ENCODE results near the gene PHTF2. TPM values are rescaled to one million over a fixed set of nuclear protein-coding genes. Genes with fewer than 3 reads are reported as not detected.

Gene PHTF2
- total RNA-seq, 2 experiments from 2014 or later: 70.4 to 71.7 TPM

DNA sequence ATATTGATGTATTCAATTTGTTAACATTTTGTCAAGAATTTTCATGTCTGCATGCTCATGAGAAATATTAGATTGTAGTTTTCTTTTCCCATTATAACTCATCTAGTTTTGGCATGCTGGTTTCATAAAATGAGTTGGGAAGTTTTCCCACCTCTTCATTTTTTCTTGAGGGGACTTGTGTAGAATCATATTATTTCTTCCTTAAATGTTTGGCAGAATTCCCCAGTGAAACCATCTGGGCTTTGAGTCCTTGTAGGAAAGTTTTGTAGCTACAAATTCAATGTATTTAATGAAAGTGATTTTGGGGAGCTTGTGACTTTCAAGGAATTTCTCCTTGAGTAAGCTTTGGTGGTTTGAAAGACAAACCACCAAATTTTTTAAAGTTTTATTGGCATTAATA is 173.2 kb downstream of the PHTF2 start:
- no peak overlapping the region for H3K27ac Mint-ChIP-seq
- no peaks in the 10 kb centered on the region for H3K27me3 Mint-ChIP-seq

DNA sequence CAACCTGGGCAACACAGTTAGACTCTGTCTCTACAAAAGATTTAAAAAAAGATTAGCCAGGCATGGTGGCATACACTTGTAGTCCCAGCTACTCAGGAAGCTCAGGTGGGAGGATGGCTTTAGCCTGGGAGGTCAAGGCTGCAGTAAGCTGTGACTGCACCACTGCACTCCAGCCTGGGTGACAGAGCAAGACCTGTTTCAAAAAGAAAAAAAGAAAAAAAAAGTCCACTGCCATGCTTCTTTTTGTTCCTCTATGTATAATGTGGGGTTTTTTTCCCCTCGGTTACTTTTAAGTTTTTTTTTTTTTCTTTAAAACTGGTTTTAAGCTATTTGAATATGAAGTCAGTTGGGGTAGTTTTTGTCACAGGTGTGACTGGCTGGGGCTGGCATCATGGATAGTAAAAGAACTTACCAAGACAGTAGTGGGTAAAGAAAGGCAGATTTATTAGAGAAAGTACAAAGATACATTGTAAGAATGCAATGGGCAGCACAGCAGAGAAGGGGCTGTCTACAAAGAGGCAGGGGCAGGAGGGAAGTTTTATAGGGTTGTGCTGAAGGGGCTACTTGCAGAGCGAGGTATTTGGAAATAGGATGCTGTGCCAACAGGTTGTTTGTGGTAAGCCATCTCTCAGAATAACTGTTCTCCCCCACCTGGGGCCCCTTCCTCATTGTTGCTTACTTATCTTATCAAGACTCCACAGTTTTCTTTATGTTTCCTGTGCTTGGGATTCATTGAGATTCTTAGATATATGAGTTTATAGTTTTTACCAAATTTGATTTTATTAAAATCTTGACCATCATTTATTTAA is 177.3 kb downstream of the PHTF2 start:
- Mint-ChIP-seq H3K4me1 (peaks cover 4% of the 10 kb centered on the region), H3K27ac (no peak overlapping the region), H3K27me3 (peaks cover 4% of the 10 kb centered on the region), H3K4me3 (no peak overlapping the region), H3K9me3 (no peaks in the 10 kb centered on the region), H3K36me3 (ENCODE audit: low read depth) (peaks cover 10% of the 10 kb centered on the region)
- ChIA-PET CTCF (interaction anchor here (1.5 kb wide), 1 partner anchor 324 kb away, joined by 3 read pairs; no protein-coding TSS in a partner anchor), POLR2A (no interaction called here)
- DNase-seq: no peak

More for the DNA sequence above, 173.2 kb downstream of the PHTF2 start:
- POLR2A ChIA-PET: no interaction called here
- Mint-ChIP-seq H3K9me3 (no peaks in the 10 kb centered on the region), H3K36me3 (ENCODE audit: low read depth) (peaks cover 5% of the 10 kb centered on the region), H3K4me3 (no peak overlapping the region), H3K4me1 (peaks cover 3% of the 10 kb centered on the region)
- CTCF ChIA-PET: interaction anchor here (1.3 kb wide), 1 partner anchor 48 kb away, joined by 3 read pairs; no protein-coding TSS in a partner anchor
- DNase-seq: no peak

DNA sequence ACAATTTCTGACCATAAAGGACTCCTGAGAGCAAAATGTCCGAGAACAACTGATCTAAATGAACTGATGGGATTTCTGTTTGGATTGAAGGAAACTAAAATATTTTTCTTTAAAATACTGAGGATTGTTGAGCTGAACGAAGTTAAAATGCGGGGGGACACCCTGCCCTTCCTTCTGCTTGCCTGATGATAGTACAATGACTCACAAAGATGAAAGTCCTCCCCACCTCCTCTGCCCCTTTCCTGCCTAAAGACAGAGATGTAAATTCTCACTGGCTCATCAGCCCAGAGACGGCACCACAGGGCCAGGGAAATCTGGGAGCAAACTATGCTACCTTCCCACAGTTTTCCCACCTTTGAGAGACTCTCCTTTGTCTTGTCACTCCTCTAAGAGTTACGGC is 180.6 kb downstream of the PHTF2 start:
- no peaks in the 10 kb centered on the region for H3K9me3 Mint-ChIP-seq
- H3K27ac Mint-ChIP-seq: no peak overlapping the region
- peaks cover 13% of the 10 kb centered on the region for H3K36me3 Mint-ChIP-seq (ENCODE audit: low read depth)
- POLR2A ChIA-PET: no interaction called here
- H3K4me1 Mint-ChIP-seq: peaks cover 25% of the 10 kb centered on the region
- peaks cover 4% of the 10 kb centered on the region for H3K27me3 Mint-ChIP-seq
- H3K4me3 Mint-ChIP-seq: no peak overlapping the region
- CTCF ChIA-PET: no interaction called here
- DNase-seq: no peak

DNA sequence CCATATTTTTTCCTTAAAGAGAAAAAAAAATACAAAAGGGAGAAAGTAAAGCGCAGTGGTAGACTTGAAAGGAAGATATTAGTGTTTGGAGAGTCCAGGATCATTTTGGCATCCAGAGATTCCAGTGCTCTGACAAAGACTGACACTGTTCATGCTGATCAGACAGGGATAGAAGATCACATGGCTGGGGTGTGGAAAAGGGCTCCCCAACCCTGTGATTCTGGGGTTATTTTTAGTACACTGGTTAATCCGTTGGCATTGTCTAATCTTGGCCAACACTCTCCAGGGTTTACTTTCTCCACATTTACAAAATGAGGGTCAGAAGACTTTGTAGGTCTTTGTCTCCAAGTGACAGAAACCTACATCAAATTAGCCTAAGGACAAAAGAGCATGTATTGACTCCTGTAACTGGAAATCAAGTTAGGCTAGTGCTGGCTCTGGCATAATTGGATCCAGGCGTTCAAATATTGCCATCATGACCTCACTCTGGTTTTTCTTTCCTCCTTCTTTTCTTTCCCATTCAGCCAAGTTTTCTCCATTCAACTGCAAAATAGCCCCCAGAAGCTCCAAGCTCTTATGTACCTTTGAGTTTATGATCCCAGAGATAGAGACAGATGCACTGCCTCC is 181.6 kb downstream of the PHTF2 start:
- Mint-ChIP-seq H3K4me3 (no peak overlapping the region), H3K4me1 (peaks cover 25% of the 10 kb centered on the region), H3K27me3 (peaks cover 4% of the 10 kb centered on the region), H3K36me3 (ENCODE audit: low read depth) (peaks cover 13% of the 10 kb centered on the region), H3K27ac (no peak overlapping the region), H3K9me3 (no peaks in the 10 kb centered on the region)
- POLR2A ChIA-PET: no interaction called here
- CTCF ChIA-PET: no interaction called here
- no peak for DNase-seq

DNA sequence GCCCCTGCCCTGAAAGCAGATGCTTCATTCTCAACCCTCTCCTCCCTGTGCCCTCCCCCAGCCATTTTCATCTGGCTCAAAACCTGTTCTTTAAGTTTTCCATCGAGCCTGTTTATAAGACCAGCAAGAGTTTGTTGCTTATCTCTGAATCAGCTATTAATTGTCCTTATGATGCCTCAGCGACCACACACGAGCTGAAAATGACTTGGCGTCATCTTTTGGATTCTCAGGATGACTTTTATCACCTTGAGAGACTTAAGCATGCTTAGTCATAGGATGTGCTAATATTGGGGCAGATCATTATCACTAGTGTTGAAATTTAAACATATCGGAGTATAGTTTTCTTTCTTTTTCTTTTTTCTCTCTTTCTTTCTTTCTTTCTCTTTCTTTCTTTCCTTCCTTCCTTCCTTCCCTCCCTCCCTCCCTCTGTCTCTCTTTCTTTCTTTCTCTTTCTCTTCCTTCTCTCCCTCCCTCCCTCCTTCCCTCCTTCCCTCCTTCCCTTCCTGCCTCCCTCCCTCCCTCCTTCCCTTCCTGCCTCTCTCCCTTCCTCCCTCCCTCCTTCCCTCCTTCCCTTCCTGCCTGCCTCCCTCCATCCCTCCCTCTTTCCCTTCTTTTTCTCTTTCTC is 184.5 kb downstream of the PHTF2 start:
- Mint-ChIP-seq H3K9me3 (no peaks in the 10 kb centered on the region), H3K4me1 (peaks cover 21% of the 10 kb centered on the region), H3K27ac (no peak overlapping the region), H3K36me3 (ENCODE audit: low read depth) (peaks cover 9% of the 10 kb centered on the region), H3K4me3 (peak overlapping the region; percentile 21), H3K27me3 (peaks cover 9% of the 10 kb centered on the region)
- POLR2A ChIA-PET: interaction anchor here (0.6 to 0.9 kb wide), 3 partner anchors 22 to 70 kb away, joined by 3 read pairs; no protein-coding TSS in a partner anchor
- DNase-seq: peak; percentile 57
- CTCF ChIA-PET: interaction anchor here (0.7 kb wide), 1 partner anchor 94 kb away, joined by 4 read pairs; no protein-coding TSS in a partner anchor

DNA sequence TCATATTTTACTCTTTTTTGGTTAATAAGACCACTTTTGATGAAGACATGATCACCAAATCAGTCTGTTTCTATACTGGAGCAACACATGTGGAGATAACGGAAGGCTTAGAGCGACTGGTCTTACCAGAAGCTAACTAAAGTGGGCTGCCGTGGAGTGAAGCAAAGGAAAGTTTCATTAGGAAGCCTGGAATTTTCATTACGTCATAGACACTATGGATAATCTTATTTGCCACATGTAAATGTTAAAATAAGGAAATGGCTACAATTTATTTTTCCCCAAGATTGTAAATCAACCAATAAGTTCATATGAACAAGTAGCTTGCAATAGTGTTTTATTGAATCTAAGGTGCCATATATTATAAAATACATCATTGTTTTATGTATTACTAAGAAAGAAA is 185.4 kb downstream of the PHTF2 start:
- H3K4me1 Mint-ChIP-seq: peaks cover 21% of the 10 kb centered on the region
- H3K27ac Mint-ChIP-seq: no peak overlapping the region
- peaks cover 9% of the 10 kb centered on the region for H3K36me3 Mint-ChIP-seq (ENCODE audit: low read depth)
- no peak overlapping the region for H3K4me3 Mint-ChIP-seq
- no peak for DNase-seq
- peaks cover 12% of the 10 kb centered on the region for H3K27me3 Mint-ChIP-seq
- CTCF ChIA-PET: no interaction called here
- no peaks in the 10 kb centered on the region for H3K9me3 Mint-ChIP-seq
- POLR2A ChIA-PET: interaction anchor here (0.7 kb wide), 1 partner anchor 36 kb away, joined by 3 read pairs; no protein-coding TSS in a partner anchor

DNA sequence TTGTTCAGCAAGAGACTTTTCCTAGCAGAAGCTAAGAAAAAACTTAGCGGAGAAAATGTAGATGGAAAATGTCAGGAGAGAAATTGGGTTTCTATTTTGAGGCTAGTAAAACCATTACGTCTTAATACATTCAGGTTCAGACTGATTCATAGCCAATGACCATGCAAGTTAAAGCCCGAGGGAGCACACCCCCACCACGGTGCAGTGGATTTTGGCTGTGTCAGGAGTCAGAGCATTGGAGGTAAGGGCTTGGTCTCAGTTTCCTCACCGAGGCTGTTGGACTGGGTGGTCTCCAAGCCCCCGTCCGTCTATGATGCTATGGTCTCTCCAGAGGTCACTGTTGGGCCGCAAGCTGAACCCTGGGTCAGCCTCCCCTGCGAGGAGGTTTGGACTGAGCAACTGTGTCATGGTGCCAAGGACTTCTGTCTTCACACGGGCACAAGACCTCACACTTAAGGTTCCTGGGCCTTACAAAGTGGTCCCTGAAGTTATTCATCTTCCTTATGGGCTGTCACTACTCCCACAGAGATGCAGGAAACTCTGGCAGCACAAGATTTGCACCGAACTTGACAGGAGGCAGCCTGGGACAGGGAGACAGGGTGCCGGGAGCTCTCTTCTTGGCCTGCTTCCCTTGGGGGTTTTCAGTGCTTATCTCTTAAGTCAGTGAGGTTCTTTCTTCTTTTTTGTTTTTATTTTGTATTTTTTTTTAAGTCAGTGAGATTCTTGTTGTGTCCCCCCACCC is 186.8 kb downstream of the PHTF2 start:
- H3K4me3 Mint-ChIP-seq: no peak overlapping the region

DNA sequence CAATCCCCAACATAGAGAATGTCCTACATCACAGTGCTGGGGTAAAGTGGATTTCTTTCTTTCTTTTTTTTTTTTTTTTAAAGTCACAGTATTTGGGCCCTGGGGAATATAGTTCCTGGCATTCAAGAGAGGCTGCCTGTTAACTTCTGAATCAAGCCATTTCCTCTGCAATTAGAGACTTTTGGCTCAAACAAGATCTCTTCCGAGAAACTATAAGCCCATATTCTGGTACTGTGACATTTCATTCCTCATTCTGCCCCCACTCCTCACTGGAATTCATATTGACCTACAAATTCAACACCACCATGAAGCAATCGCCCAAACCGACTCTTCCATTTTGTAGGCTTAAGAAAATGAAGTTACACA is 187.4 kb downstream of the PHTF2 start:
- ChIA-PET POLR2A (no interaction called here), CTCF (no interaction called here)
- Mint-ChIP-seq H3K9me3 (no peaks in the 10 kb centered on the region), H3K4me1 (peaks cover 22% of the 10 kb centered on the region), H3K4me3 (no peak overlapping the region), H3K27ac (no peak overlapping the region), H3K27me3 (peaks cover 9% of the 10 kb centered on the region), H3K36me3 (ENCODE audit: low read depth) (peaks cover 2% of the 10 kb centered on the region)
- no peak for DNase-seq

More for the DNA sequence above, 186.8 kb downstream of the PHTF2 start:
- H3K9me3 Mint-ChIP-seq: no peaks in the 10 kb centered on the region
- no peak overlapping the region for H3K27ac Mint-ChIP-seq
- no peak for DNase-seq
- CTCF ChIA-PET: no interaction called here
- H3K27me3 Mint-ChIP-seq: peaks cover 12% of the 10 kb centered on the region
- H3K36me3 Mint-ChIP-seq (ENCODE audit: low read depth): peaks cover 6% of the 10 kb centered on the region
- POLR2A ChIA-PET: no interaction called here
- H3K4me1 Mint-ChIP-seq: peaks cover 22% of the 10 kb centered on the region

DNA sequence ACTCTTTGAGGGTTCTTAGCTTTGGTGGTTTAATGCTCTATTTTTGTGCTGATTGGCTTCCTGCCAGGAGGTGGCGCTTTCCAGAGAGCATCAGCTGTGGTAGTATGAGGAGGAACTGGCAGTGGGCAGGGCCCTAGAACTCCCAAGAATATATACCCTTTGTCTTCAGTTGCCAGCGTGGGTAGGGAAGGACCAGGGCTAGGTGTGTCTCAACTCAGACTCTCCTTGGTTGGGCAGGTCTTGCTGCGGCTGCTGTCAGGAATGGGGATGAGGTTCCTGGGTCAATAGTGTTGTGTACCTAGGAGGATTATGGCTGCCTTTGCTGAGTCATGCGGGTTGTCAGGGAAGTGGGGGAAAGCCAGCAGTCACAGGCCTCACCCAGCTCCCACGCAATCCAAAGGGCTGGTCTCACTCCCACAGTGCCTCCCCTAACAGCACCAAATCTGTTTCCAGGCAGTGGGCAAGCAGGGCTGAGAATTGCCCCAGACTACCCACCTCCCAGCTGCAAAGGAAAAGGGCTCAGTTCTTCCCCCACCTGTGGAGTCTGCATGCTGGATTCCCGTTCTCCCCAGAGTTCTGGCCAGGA is 191.5 kb downstream of the PHTF2 start:
- Mint-ChIP-seq H3K27ac (no peak overlapping the region), H3K4me3 (no peak overlapping the region), H3K9me3 (no peaks in the 10 kb centered on the region), H3K36me3 (ENCODE audit: low read depth) (no peaks in the 10 kb centered on the region), H3K27me3 (peaks cover 20% of the 10 kb centered on the region), H3K4me1 (peaks cover 2% of the 10 kb centered on the region)
- peak; percentile 25 for DNase-seq
- CTCF ChIA-PET: interaction anchor here (0.6 to 3.7 kb wide), 5 partner anchors 10 to 236 kb away, joined by 3 to 12 read pairs (median 3); no protein-coding TSS in a partner anchor
- POLR2A ChIA-PET: no interaction called here

DNA sequence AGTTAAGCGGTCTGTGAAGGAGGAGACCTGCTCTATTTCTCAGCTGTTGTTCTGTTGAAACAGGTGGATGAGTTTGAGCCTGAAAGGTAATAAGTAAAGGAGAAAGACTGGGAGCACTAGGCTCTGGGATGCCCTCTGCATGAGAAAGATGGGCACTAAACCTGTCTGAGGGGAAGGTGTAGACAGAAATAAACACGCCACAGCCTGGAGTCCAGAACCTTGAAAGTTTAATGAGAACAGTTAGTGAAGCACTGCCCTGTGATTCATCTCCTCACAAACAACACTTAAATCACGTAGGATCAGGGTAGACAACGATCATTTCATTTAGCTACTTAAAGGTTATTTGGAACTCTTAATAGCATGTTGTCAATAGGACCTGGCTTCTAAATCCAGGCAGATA is 193.1 kb downstream of the PHTF2 start:
- H3K36me3 Mint-ChIP-seq (ENCODE audit: low read depth): no peaks in the 10 kb centered on the region
- DNase-seq: no peak
- no peak overlapping the region for H3K4me3 Mint-ChIP-seq
- H3K9me3 Mint-ChIP-seq: no peaks in the 10 kb centered on the region
- no peak overlapping the region for H3K27ac Mint-ChIP-seq
- CTCF ChIA-PET: interaction anchor here (1.6 kb wide), 1 partner anchor 50 kb away, joined by 3 read pairs; no protein-coding TSS in a partner anchor
- peaks cover 20% of the 10 kb centered on the region for H3K27me3 Mint-ChIP-seq
- H3K4me1 Mint-ChIP-seq: peaks cover 2% of the 10 kb centered on the region
- POLR2A ChIA-PET: no interaction called here

DNA sequence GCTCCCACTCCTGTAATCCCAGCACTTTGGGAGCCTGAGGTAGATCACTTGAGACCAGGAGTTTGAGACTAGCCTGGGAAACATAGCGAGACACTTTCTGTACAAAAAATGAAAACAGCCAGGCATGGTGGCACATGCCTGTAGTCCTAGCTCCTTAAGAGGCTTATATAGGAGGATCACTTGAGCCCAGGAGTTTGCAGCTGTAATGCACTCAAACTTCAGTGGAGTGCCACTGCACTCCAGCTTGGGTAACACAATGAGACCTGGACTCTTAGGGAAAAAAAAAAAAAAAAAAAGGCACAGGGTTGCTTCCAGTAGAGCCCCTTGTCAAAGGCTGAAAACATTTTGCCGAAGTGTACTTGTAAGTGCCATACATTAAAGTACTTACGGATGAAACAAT is 195.3 kb downstream of the PHTF2 start:
- DNase-seq: no peak
- Mint-ChIP-seq H3K27me3 (peaks cover 13% of the 10 kb centered on the region), H3K27ac (no peak overlapping the region), H3K9me3 (no peaks in the 10 kb centered on the region), H3K36me3 (ENCODE audit: low read depth) (no peaks in the 10 kb centered on the region), H3K4me3 (no peak overlapping the region), H3K4me1 (peaks cover 2% of the 10 kb centered on the region)
- POLR2A ChIA-PET: no interaction called here
- CTCF ChIA-PET: interaction anchor here (0.7 kb wide), 1 partner anchor 622 kb away, joined by 4 read pairs; no protein-coding TSS in a partner anchor

DNA sequence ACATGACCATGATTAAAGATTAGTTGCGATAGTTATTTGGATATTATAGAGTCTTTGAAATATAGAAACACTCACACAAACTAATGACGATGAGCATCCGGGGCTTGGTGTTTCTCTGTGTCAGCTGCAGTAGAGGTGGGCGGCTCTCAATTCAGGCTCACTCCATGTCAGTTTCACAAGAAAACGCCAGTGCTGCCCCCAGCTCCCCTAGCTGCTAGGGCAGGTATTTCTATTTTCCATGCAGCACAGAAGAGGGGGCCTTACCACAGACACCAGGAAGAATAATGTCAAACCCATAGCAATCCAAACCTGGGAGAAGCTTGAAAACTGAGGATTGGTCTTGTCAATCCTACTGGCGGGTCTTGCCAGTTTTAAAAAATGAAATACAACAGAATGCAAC is 197.1 kb downstream of the PHTF2 start:
- no peaks in the 10 kb centered on the region for H3K4me1 Mint-ChIP-seq
- ChIA-PET CTCF (no interaction called here), POLR2A (no interaction called here)
- H3K36me3 Mint-ChIP-seq (ENCODE audit: low read depth): no peaks in the 10 kb centered on the region
- no peak for DNase-seq
- no peak overlapping the region for H3K4me3 Mint-ChIP-seq
- H3K27ac Mint-ChIP-seq: no peak overlapping the region
- H3K9me3 Mint-ChIP-seq: no peaks in the 10 kb centered on the region
- peaks cover 11% of the 10 kb centered on the region for H3K27me3 Mint-ChIP-seq

Measured in activated CD4-positive, alpha-beta memory T cell treated with anti-CD3 and anti-CD28 coated beads, Interleukin-2, amount 10 ng/mL, durations not matched to agents 7 days and 5 days (primary cell).